ENCODE data around the gene CUX1.
"Not testable (repeated sequence)": the region's sequence is repeated elsewhere in the genome, so short reads cannot be mapped to it uniquely, and the experiment has no call there.

The CUX1 gene

DNA sequence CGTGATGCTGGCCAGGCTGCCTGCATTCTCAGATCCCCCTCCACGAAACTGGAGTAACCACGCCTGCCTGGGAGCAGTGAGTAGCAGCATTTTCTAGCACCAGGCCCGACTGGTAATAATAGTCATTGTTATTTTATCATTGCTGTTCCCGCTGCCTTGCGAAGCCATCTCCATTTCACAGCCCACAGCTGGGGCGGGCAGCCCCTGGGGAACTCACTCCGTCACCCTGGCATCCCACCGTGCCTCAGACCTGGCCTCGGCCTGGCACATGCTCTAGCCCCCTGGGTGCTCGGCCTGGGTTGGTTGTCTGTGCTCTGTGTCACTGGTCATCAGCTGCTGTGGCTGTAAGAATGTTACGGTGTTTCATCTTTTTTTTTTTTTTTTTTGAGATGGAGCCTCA, 411.5 kb downstream of the CUX1 start:
- H3K79me2 ChIP-seq (ENCODE audit: insufficient read depth, low read depth) = no peaks in the 10 kb centered on the region
- H2AFZ ChIP-seq (ENCODE audit: low read depth) = no peak overlapping the region
- no peak overlapping the region for H3K4me3 ChIP-seq (IDR thresholded peaks at IDR 0.05; ENCODE audit: insufficient read depth, low read depth, low read length)
- no peak overlapping the region for H3K27ac ChIP-seq
- no peaks in the 10 kb centered on the region for H3K4me1 ChIP-seq (ENCODE audit: low read depth, poor library complexity, severe bottlenecking)
- no peak overlapping the region for H3K4me2 ChIP-seq
- H3K27me3 ChIP-seq (ENCODE audit: insufficient read depth, low read depth) = no peaks in the 10 kb centered on the region
- TF ChIP-seq, protein P1, sequence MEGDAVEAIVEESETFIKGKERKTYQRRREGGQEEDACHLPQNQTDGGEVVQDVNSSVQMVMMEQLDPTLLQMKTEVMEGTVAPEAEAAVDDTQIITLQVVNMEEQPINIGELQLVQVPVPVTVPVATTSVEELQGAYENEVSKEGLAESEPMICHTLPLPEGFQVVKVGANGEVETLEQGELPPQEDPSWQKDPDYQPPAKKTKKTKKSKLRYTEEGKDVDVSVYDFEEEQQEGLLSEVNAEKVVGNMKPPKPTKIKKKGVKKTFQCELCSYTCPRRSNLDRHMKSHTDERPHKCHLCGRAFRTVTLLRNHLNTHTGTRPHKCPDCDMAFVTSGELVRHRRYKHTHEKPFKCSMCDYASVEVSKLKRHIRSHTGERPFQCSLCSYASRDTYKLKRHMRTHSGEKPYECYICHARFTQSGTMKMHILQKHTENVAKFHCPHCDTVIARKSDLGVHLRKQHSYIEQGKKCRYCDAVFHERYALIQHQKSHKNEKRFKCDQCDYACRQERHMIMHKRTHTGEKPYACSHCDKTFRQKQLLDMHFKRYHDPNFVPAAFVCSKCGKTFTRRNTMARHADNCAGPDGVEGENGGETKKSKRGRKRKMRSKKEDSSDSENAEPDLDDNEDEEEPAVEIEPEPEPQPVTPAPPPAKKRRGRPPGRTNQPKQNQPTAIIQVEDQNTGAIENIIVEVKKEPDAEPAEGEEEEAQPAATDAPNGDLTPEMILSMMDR (conservative IDR thresholded peaks at IDR 0.05; ENCODE audit: low read depth, low read length) = no peak
- H3K9ac ChIP-seq = no peak overlapping the region
- H4K20me1 ChIP-seq (ENCODE audit: insufficient read depth) = no peaks in the 10 kb centered on the region
- H3K36me3 ChIP-seq (ENCODE audit: insufficient read depth) = no peaks in the 10 kb centered on the region

DNA sequence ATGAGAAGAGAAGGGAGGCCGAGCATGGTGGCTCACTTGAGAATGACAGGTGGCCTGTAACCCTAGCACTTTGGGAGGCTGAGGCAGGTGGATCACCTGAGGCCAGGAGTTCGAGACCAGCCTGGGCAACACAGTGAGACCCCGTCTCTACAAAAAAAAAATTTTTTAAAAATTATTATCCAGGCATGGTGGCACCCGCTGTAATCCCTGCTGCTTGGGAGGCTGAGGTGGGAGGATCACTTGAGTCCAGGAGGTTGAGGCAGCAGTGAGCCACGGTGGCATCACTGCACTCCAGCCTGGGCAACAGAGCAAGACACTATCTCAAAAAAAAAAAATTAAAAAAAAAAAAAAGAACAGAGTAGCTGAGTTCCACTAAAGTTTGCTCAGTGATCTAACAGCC, 412.7 kb downstream of the CUX1 start:
- not testable (repeated sequence) for H4K20me1 ChIP-seq (ENCODE audit: insufficient read depth); H3K27ac ChIP-seq; H3K4me1 ChIP-seq (ENCODE audit: low read depth, poor library complexity, severe bottlenecking); H2AFZ ChIP-seq (ENCODE audit: low read depth); H3K36me3 ChIP-seq (ENCODE audit: insufficient read depth); H3K27me3 ChIP-seq (ENCODE audit: insufficient read depth, low read depth); H3K79me2 ChIP-seq (ENCODE audit: insufficient read depth, low read depth); H3K9ac ChIP-seq; H3K4me2 ChIP-seq; H3K4me3 ChIP-seq (IDR thresholded peaks at IDR 0.05; ENCODE audit: insufficient read depth, low read depth, low read length)

- Histone ChIP-seq H3K79me2 (ENCODE audit: insufficient read depth, low read depth) (no peaks in the 10 kb centered on the region), H2AFZ (ENCODE audit: low read depth) (no peak overlapping the region), H3K36me3 (ENCODE audit: insufficient read depth) (no peaks in the 10 kb centered on the region), H4K20me1 (ENCODE audit: insufficient read depth) (no peaks in the 10 kb centered on the region), H3K4me2 (no peak overlapping the region), H3K9ac (no peak overlapping the region), H3K4me3 (IDR thresholded peaks at IDR 0.05; ENCODE audit: insufficient read depth, low read depth, low read length) (no peak overlapping the region), H3K4me1 (ENCODE audit: low read depth, poor library complexity, severe bottlenecking) (no peaks in the 10 kb centered on the region), H3K27ac (no peak overlapping the region), H3K27me3 (ENCODE audit: insufficient read depth, low read depth) (no peaks in the 10 kb centered on the region)
- TF ChIP-seq, protein P1 (conservative IDR thresholded peaks at IDR 0.05; ENCODE audit: low read depth, low read length) = no peak
Observed at GRCh38 chr7:102230593-102230992, 413.2 kb downstream of the CUX1 start.

DNA sequence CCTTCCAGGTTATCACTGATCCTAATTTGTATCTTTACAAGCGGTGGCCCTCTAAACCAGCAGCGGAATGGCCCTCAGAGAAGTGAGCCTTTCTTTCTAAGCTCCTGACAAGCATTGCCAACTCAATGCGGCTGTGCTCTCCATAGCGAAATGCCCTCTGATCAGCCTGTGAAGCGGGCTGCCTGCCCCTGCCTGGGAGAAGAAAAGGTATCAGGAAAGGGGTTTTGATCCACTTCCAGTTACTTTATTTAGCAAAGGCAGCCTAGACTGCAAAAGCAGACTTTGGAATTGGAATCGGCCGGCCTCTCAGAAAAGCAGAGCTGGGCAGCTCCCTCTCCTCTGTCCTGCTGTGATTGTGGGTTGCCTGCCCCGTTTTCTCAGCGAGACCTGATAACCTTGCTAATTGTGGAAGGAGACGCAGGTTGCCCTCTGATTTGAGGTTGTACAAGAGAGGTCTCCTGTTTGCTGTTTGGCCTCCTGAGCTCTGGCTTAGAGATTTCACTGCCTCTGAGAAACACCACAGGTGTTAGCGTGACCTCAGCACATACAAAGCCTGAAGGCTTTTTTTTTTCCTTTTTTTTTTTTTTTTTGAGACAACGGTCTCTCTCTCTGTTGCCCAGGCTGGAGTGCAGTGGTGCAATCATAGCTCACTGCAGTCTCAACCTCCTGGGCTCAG, 415.3 kb downstream of the CUX1 start:
- no peak overlapping the region for H3K4me2 ChIP-seq
- H3K27ac ChIP-seq = no peak overlapping the region
- H3K79me2 ChIP-seq (ENCODE audit: insufficient read depth, low read depth) = no peaks in the 10 kb centered on the region
- no peaks in the 10 kb centered on the region for H3K27me3 ChIP-seq (ENCODE audit: insufficient read depth, low read depth)
- no peak overlapping the region for H3K9ac ChIP-seq
- no peak overlapping the region for H2AFZ ChIP-seq (ENCODE audit: low read depth)
- TF ChIP-seq, protein P1 (conservative IDR thresholded peaks at IDR 0.05; ENCODE audit: low read depth, low read length) = no peak
- no peaks in the 10 kb centered on the region for H4K20me1 ChIP-seq (ENCODE audit: insufficient read depth)
- no peaks in the 10 kb centered on the region for H3K36me3 ChIP-seq (ENCODE audit: insufficient read depth)
- no peaks in the 10 kb centered on the region for H3K4me1 ChIP-seq (ENCODE audit: low read depth, poor library complexity, severe bottlenecking)
- no peak overlapping the region for H3K4me3 ChIP-seq (IDR thresholded peaks at IDR 0.05; ENCODE audit: insufficient read depth, low read depth, low read length)

DNA sequence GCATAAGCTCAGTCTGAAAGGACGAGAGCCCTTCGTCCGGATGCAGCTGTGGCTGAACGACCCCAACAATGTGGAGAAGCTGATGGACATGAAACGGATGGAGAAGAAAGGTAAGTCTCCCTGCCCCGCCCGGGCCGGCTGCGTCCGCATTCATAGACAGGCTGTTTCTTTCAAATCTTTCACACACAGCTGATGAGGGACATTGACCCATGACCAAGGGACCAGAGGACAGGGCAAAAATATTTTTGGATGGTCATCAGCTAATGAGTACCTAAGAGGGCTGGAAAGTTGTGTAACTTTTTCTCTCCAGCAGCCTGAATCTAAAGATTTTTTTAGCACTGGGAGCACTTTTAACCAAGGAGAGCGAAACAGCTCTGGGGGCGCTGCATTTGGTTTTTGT, 416.7 kb downstream of the CUX1 start:
- Histone ChIP-seq H3K9ac (no peak overlapping the region), H3K4me2 (no peak overlapping the region), H3K79me2 (ENCODE audit: insufficient read depth, low read depth) (no peaks in the 10 kb centered on the region), H2AFZ (ENCODE audit: low read depth) (no peak overlapping the region), H3K4me1 (ENCODE audit: low read depth, poor library complexity, severe bottlenecking) (no peaks in the 10 kb centered on the region), H3K27me3 (ENCODE audit: insufficient read depth, low read depth) (no peaks in the 10 kb centered on the region), H3K27ac (no peak overlapping the region), H3K4me3 (IDR thresholded peaks at IDR 0.05; ENCODE audit: insufficient read depth, low read depth, low read length) (no peak overlapping the region), H4K20me1 (ENCODE audit: insufficient read depth) (no peaks in the 10 kb centered on the region), H3K36me3 (ENCODE audit: insufficient read depth) (no peaks in the 10 kb centered on the region)
- TF ChIP-seq, protein P1 (conservative IDR thresholded peaks at IDR 0.05; ENCODE audit: low read depth, low read length) = no peak

Measured in KMS-11 (cell line).